Astrocyte (in vitro differentiated cells and primary cell): ENCODE data around the gene TULP3. TPM values are rescaled to one million over a fixed set of nuclear protein-coding genes. Genes with fewer than 3 reads are reported as not detected.

Experiments
- DNase-seq: peaks from one replicate; pipeline ENCODE4 v3.0.0-alpha.2; 2010; ENCODE audit warnings: low read depth
- FAIRE-seq: peaks from 2 replicates; lab custom pipeline; 2011; peaks lifted over from hg19 to GRCh38; lab: Jason Lieb, UNC
- H2AFZ ChIP-seq: 2 replicates; pipeline ENCODE4 v1.6.0; 2012; ENCODE audit warnings: low read depth, low read length, inconsistent platforms
- H3K27ac ChIP-seq: 2 replicates; pipeline ENCODE4 v1.5.1; 2011; ENCODE audit warnings: low read depth, low read length, inconsistent platforms
- H3K27me3 ChIP-seq: 2 replicates; pipeline ENCODE4 v1.6.0; 2011; ENCODE audit warnings: low read length, inconsistent platforms; ENCODE audit not compliant: insufficient read depth
- H3K36me3 ChIP-seq: 2 replicates; pipeline ENCODE4 v1.5.1; 2011; ENCODE audit warnings: low read length, inconsistent platforms; ENCODE audit not compliant: insufficient read depth
- H3K4me1 ChIP-seq: 2 replicates; pipeline ENCODE4 v1.5.1; 2011; ENCODE audit warnings: low read length, inconsistent platforms; ENCODE audit not compliant: insufficient read depth
- H3K4me2 ChIP-seq: 2 replicates; pipeline ENCODE4 v1.6.0; 2012; ENCODE audit warnings: low read length, inconsistent platforms
- H3K4me3 ChIP-seq: 2 replicates; pipeline ENCODE4 v1.5.1; 2011; ENCODE audit warnings: low read depth, mild to moderate bottlenecking, low read length, inconsistent platforms; ENCODE audit not compliant: insufficient read depth
- H3K79me2 ChIP-seq: 2 replicates; pipeline ENCODE4 v1.6.0; 2012; ENCODE audit warnings: mild to moderate bottlenecking, low read length, inconsistent platforms; ENCODE audit not compliant: insufficient read depth
- H3K9ac ChIP-seq: 2 replicates; pipeline ENCODE4 v1.6.0; 2012; ENCODE audit warnings: mild to moderate bottlenecking, low read length, inconsistent platforms
- H3K9me3 ChIP-seq: 2 replicates; pipeline ENCODE4 v1.5.1; 2012; ENCODE audit warnings: low read depth, mild to moderate bottlenecking, low read length, inconsistent platforms; ENCODE audit not compliant: insufficient read depth
- H4K20me1 ChIP-seq: 2 replicates; pipeline ENCODE4 v1.6.0; 2012; ENCODE audit warnings: low read length, inconsistent platforms; ENCODE audit not compliant: insufficient read depth
- H3K27ac Mint-ChIP-seq: one replicate; pipeline ENCODE4 v1.8.0; 2021; ENCODE audit warnings: mild to moderate bottlenecking, mixed read lengths; ENCODE audit not compliant: unreplicated experiment
- H3K27me3 Mint-ChIP-seq: one replicate; pipeline ENCODE4 v1.8.0; 2021; ENCODE audit warnings: low read depth, mixed read lengths; ENCODE audit not compliant: unreplicated experiment
- H3K36me3 Mint-ChIP-seq: one replicate; pipeline ENCODE4 v1.8.0; 2021; ENCODE audit warnings: low read depth, mixed read lengths; ENCODE audit not compliant: unreplicated experiment
- H3K4me1 Mint-ChIP-seq: one replicate; pipeline ENCODE4 v1.8.0; 2021; ENCODE audit warnings: low read depth, mixed read lengths; ENCODE audit not compliant: unreplicated experiment
- H3K4me3 Mint-ChIP-seq: one replicate; pipeline ENCODE4 v1.8.0; 2021; ENCODE audit warnings: mild to moderate bottlenecking, moderate library complexity, mixed read lengths; ENCODE audit not compliant: unreplicated experiment
- H3K9me3 Mint-ChIP-seq: one replicate; pipeline ENCODE4 v1.8.0; 2021; ENCODE audit warnings: mild to moderate bottlenecking, mixed read lengths; ENCODE audit not compliant: unreplicated experiment
- EZH2 ChIP-seq: IDR thresholded peaks from 2 replicates; pipeline ENCODE4 v1.6.1; 2012; ENCODE audit warnings: mild to moderate bottlenecking, low read length, inconsistent platforms; ENCODE audit not compliant: insufficient read depth
- total RNA-seq: library from RNA; stranded (reverse); gene quantifications from 2 replicates; pipeline ENCODE4 v1.2.1, GENCODE V29; 2021
- TF ChIP-seq, protein P1 (sequence below): IDR thresholded peaks from 2 replicates; pipeline ENCODE4 v1.5.1; 2011; ENCODE audit warnings: low read depth, mild to moderate bottlenecking, inconsistent platforms, low read length, moderate library complexity; ENCODE audit not compliant: insufficient read depth

The TULP3 gene
- total RNA-seq, 1 donor from 2014 or later, result 23.6 TPM

DNA sequence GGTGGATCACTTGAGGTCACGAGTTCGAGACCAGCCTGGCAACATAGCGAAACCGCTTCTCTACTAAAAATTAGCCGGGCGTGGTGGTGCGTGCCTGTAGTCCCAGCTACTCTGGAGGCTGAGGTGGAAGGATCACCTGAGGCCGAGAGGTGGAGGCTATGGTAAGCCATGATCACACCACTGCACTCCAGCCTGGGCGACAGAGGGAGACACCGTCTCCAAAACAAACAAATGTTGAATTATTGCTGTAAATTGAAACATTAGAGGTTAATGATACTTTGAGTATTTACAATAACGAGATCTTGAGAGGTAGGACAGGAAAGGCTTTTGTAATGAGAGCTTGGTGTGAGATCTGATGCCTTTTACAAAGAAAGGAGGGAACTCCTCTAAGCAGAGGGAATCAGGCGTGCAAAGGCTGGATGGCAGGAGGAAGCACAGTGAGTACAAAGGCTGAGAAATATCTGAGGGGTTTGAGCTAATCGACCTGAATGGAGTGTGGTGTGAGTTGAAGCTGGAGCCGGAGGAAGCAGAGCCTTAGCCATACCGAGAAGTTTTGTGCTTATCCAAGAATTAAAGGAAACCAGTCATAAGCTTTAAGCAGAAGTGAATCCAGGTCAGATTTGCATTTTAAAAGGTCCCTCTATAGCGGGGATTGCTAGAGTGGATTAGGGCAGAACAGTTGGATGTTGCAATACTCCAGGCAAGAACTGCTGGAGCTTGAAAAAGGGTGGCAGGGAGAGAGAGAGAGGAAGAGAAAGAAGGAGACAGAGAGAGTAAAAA, 12.5 kb upstream of the TULP3 start:
- H3K9me3 Mint-ChIP-seq, result no peaks in the 10 kb centered on the region
- TF ChIP-seq, protein P1, sequence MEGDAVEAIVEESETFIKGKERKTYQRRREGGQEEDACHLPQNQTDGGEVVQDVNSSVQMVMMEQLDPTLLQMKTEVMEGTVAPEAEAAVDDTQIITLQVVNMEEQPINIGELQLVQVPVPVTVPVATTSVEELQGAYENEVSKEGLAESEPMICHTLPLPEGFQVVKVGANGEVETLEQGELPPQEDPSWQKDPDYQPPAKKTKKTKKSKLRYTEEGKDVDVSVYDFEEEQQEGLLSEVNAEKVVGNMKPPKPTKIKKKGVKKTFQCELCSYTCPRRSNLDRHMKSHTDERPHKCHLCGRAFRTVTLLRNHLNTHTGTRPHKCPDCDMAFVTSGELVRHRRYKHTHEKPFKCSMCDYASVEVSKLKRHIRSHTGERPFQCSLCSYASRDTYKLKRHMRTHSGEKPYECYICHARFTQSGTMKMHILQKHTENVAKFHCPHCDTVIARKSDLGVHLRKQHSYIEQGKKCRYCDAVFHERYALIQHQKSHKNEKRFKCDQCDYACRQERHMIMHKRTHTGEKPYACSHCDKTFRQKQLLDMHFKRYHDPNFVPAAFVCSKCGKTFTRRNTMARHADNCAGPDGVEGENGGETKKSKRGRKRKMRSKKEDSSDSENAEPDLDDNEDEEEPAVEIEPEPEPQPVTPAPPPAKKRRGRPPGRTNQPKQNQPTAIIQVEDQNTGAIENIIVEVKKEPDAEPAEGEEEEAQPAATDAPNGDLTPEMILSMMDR, result no peak
- no peak for TF ChIP-seq EZH2
- peaks cover 88% of the 10 kb centered on the region for H3K79me2 ChIP-seq
- DNase-seq, result no peak
- peak overlapping the region; percentile 99 for H2AFZ ChIP-seq
- FAIRE-seq, result no peak
- peak overlapping the region; percentile 99 for H3K9ac ChIP-seq
- H3K27ac ChIP-seq, result peak overlapping the region; percentile 95
- H3K4me2 ChIP-seq, result peak overlapping the region; percentile 99
- H3K27me3 ChIP-seq, result no peaks in the 10 kb centered on the region
- no peaks in the 10 kb centered on the region for H3K36me3 Mint-ChIP-seq
- H3K27me3 Mint-ChIP-seq, result no peaks in the 10 kb centered on the region
- no peaks in the 10 kb centered on the region for H3K9me3 ChIP-seq
- H3K4me3 ChIP-seq, result peak overlapping the region; percentile 99
- H3K27ac Mint-ChIP-seq, result peak overlapping the region; percentile 92
- peak overlapping the region; percentile 97 for H3K4me3 Mint-ChIP-seq
- peaks cover 9% of the 10 kb centered on the region for H3K36me3 ChIP-seq
- no peaks in the 10 kb centered on the region for H4K20me1 ChIP-seq
- H3K4me1 Mint-ChIP-seq, result peaks cover 3% of the 10 kb centered on the region
- H3K4me1 ChIP-seq, result peaks cover 6% of the 10 kb centered on the region

DNA sequence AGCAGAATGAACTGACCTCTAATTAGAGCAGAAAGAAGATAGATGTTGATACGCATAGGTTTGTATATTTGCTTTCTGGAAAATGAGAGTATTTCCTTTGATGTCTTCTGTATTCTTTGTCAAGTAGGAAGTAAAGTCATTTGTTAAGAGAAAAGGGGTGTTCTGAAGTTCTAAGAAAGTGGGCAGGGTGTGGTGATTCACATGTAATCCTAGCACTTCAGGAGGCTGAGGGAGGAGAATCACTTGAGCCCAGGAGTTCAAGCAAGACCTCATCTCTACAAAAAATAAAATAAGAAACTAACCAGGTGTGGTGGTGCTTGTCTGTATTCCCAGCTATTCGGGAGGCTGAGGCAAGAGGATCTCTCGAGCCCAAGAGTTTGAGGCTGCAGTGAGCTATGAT, 10.8 kb upstream of the TULP3 start:
- Histone ChIP-seq H3K9me3 (no peaks in the 10 kb centered on the region), H3K4me2 (no peak overlapping the region), H3K36me3 (no peaks in the 10 kb centered on the region), H3K9ac (no peak overlapping the region), H3K79me2 (peaks cover 80% of the 10 kb centered on the region), H4K20me1 (peaks cover 4% of the 10 kb centered on the region), H3K4me3 (no peak overlapping the region), H3K27me3 (no peaks in the 10 kb centered on the region), H3K4me1 (peaks cover 6% of the 10 kb centered on the region), H3K27ac (no peak overlapping the region), H2AFZ (no peak overlapping the region)
- no peaks in the 10 kb centered on the region for H3K36me3 Mint-ChIP-seq
- no peak for FAIRE-seq
- TF ChIP-seq EZH2, result no peak
- TF ChIP-seq, protein P1, result no peak
- no peak overlapping the region for H3K4me3 Mint-ChIP-seq
- H3K27ac Mint-ChIP-seq, result no peak overlapping the region
- no peaks in the 10 kb centered on the region for H3K9me3 Mint-ChIP-seq
- DNase-seq, result no peak
- H3K4me1 Mint-ChIP-seq, result peaks cover 3% of the 10 kb centered on the region
- H3K27me3 Mint-ChIP-seq, result no peaks in the 10 kb centered on the region

DNA sequence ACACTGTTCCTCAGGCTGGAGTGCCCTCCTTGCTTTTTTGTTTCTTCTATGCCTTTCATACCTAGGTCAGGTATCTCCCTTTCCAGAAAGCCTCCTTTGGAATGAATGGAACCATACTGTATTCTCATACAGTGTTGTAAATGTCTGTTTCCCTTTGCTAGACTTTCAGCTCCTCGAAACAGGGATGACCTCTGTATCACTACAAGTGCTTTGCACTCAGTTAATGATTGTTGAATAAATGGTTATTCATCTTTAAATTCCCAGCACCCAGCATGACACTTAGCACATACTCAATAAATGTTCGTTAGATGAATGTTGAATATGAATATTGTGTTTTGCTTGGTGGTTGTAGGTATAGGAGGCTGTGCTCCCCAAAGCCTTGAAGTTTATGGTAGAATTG, 5.9 kb upstream of the TULP3 start:
- H2AFZ ChIP-seq, result no peak overlapping the region
- FAIRE-seq, result no peak
- Mint-ChIP-seq H3K27ac (no peak overlapping the region), H3K4me3 (no peak overlapping the region), H3K9me3 (no peaks in the 10 kb centered on the region), H3K36me3 (peaks cover 2% of the 10 kb centered on the region), H3K4me1 (no peaks in the 10 kb centered on the region), H3K27me3 (no peaks in the 10 kb centered on the region)
- no peak overlapping the region for H3K4me2 ChIP-seq
- H3K79me2 ChIP-seq, result peaks cover 37% of the 10 kb centered on the region
- no peaks in the 10 kb centered on the region for H3K27me3 ChIP-seq
- no peak overlapping the region for H3K27ac ChIP-seq
- H3K4me1 ChIP-seq, result no peaks in the 10 kb centered on the region
- H3K9me3 ChIP-seq, result no peaks in the 10 kb centered on the region
- no peak overlapping the region for H3K4me3 ChIP-seq
- H3K9ac ChIP-seq, result no peak overlapping the region
- TF ChIP-seq, protein P1, result no peak
- TF ChIP-seq EZH2, result no peak
- peaks cover 7% of the 10 kb centered on the region for H4K20me1 ChIP-seq
- peaks cover 10% of the 10 kb centered on the region for H3K36me3 ChIP-seq
- DNase-seq, result no peak
